Panc1 (cell line): ENCODE results near the gene CLECL1. TPM values are rescaled to one million over a fixed set of nuclear protein-coding genes. Genes with fewer than 3 reads are reported as not detected.
A peak's percentile ranks its signal among the peaks of the same experiment; 100 is the strongest.

Source experiments
- ATAC-seq: fragments of 200-7000 bp; cut with Tn5 transposase; 2 replicates; pipeline ENCODE4 v1.9.1; 2020; ENCODE audit warnings: mild to moderate bottlenecking, moderate library complexity
- BruUV-seq: library from RNA; stranded (reverse); fragments of 400-500 nt; replicated peaks from 2 replicates; lab custom pipeline; 2021; lab: Mats Ljungman, UMichigan
- CTCF ChIA-PET: fragments of 300-600 bp; sonication (Branson Sonifier 250); formaldehyde crosslinking; loops from one replicate; lab custom pipeline; 2022; ENCODE audit warnings: antibody characterized with exemption; lab: Charles Lee
- POLR2A ChIA-PET: fragments of 300-600 bp; sonication (Branson Sonifier 250); formaldehyde crosslinking; loops from one replicate; lab custom pipeline; 2022; ENCODE audit warnings: antibody characterized with exemption; lab: Charles Lee
- DNase-seq: peaks from one replicate; pipeline ENCODE4 v3.0.0-alpha.2; 2010; ENCODE audit warnings: low read depth, low spot score
- H3K27ac ChIP-seq: 2 replicates; pipeline ENCODE4 v1.5.1; 2011; ENCODE audit warnings: mild to moderate bottlenecking, low read length, inconsistent platforms
- H3K27me3 ChIP-seq: fragments of 200-500 bp; sonication (Bioruptor generic); 2 replicates; pipeline ENCODE4 v1.6.0; 2014; ENCODE audit warnings: low read length, inconsistent platforms; ENCODE audit not compliant: control insufficient read depth, insufficient read depth
- H3K36me3 ChIP-seq: fragments of 200-500 bp; sonication (Bioruptor generic); 2 replicates; pipeline ENCODE4 v1.5.1; 2014; ENCODE audit warnings: inconsistent platforms, mild to moderate bottlenecking, low read length, moderate library complexity; ENCODE audit not compliant: control insufficient read depth, insufficient read depth
- H3K4me1 ChIP-seq: 2 replicates; pipeline ENCODE4 v1.5.1; 2011; ENCODE audit warnings: inconsistent platforms, mild to moderate bottlenecking, low read length, moderate library complexity; ENCODE audit not compliant: control insufficient read depth, insufficient read depth
- H3K4me3 ChIP-seq, 2 experiments: 2 replicates each; pipeline ENCODE4 v1.5.1; 2011 to 2012; ENCODE audit warnings: low read depth in 2 of 2, low read length in 2 of 2, mild to moderate bottlenecking in 2 of 2, inconsistent platforms in 1 of 2, moderate library complexity in 1 of 2
- H3K9me3 ChIP-seq: fragments of 200-500 bp; sonication (Bioruptor generic); 2 replicates; pipeline ENCODE4 v1.5.1; 2014; ENCODE audit warnings: low read depth, mild to moderate bottlenecking, inconsistent platforms, low read length, moderate library complexity; ENCODE audit not compliant: control insufficient read depth, insufficient read depth
- POLR2AphosphoS5 ChIP-seq: IDR thresholded peaks from 2 replicates; pipeline ENCODE4 v1.6.1; 2012; ENCODE audit warnings: mild to moderate bottlenecking, low read depth, low read length, moderate library complexity
- SIN3A ChIP-seq: IDR thresholded peaks from 2 replicates; pipeline ENCODE4 v1.6.1; 2012; ENCODE audit warnings: low read depth, mild to moderate bottlenecking, low read length, moderate library complexity, borderline replicate concordance; ENCODE audit not compliant: insufficient read depth
- TCF7L2 ChIP-seq: IDR thresholded peaks from 2 replicates; pipeline ENCODE4 v1.6.1; 2011; ENCODE audit warnings: mild to moderate bottlenecking, low read depth, low read length, inconsistent platforms
- in situ Hi-C: cut with HindIII; loops from 2 replicates; pipeline ENCODE4 v1.10.0; 2016; ENCODE audit warnings: low sequenced_read_pairs, low pct_unique_long_range_greater_than_20kb
- intact Hi-C: fragments of 100-400 bp; cut with micrococcal nuclease; formaldehyde crosslinking; loops from one replicate; pipeline ENCODE4 v1.10.0; 2022; ENCODE audit not compliant: unreplicated experiment
- total RNA-seq: library from RNA; stranded (reverse); gene quantifications from one replicate; pipeline ENCODE4 v1.2.1, GENCODE V29; 2021; ENCODE audit not compliant: unreplicated experiment
- TF ChIP-seq, protein P1 (sequence below), 2 experiments: IDR thresholded peaks; 2 replicates each; pipeline ENCODE4 v1.6.1; 2011 to 2012; ENCODE audit warnings: low read depth in 2 of 2, control low read depth in 1 of 2, low read length in 1 of 2, mild to moderate bottlenecking in 1 of 2, moderate library complexity in 1 of 2; ENCODE audit not compliant: insufficient read depth in 1 of 2
- TF ChIP-seq, protein P2 (sequence below): fragments of 450-650 bp; IDR thresholded peaks from 2 replicates; pipeline ENCODE4 v1.5.1; 2017; ENCODE audit warnings: mild to moderate bottlenecking

CLECL1 gene
- total RNA-seq, 1 experiment from 2014 or later, result not detected

GRCh38 chr12:9760699-9761418 is 28.0 kb upstream of the CLECL1 start, which contains the start of gene CD69:
CD69 (minus strand) TSS chr12:9760901; CDS start chr12:9760820, 81 bp downstream.
- H3K36me3 ChIP-seq, result no peaks in the 10 kb centered on the region
- H3K27ac ChIP-seq, result no peak within 1 kb of the TSS
- intact Hi-C loops, result no loop called here
- CTCF ChIA-PET, result interaction anchor here (1.1 kb wide), 1 partner anchor 11 kb away, joined by 3 read pairs; no protein-coding TSS in a partner anchor
- BruUV-seq, result no TSS peak
- no peak for DNase-seq
- in situ Hi-C loops, result no loop called here
- H3K9me3 ChIP-seq, result no peaks in the 10 kb centered on the region
- ATAC-seq, result 0 out of 2 replicates have a peak, but pooled peaks have one; percentile 38
- H3K27me3 ChIP-seq, result no peaks in the 10 kb centered on the region
- no peaks in the 10 kb centered on the region; the same call in 1 of the 2 replicates for H3K4me1 ChIP-seq
- POLR2A ChIA-PET, result interaction anchor here (0.6 kb wide), 1 partner anchor 90 kb away, joined by 3 read pairs; no protein-coding TSS in a partner anchor
- peak within 1 kb of the TSS in 1 of 2 experiments; percentile 31; a peak in 1 of 4 replicates for H3K4me3 ChIP-seq
- TF ChIP-seq, protein P1, sequence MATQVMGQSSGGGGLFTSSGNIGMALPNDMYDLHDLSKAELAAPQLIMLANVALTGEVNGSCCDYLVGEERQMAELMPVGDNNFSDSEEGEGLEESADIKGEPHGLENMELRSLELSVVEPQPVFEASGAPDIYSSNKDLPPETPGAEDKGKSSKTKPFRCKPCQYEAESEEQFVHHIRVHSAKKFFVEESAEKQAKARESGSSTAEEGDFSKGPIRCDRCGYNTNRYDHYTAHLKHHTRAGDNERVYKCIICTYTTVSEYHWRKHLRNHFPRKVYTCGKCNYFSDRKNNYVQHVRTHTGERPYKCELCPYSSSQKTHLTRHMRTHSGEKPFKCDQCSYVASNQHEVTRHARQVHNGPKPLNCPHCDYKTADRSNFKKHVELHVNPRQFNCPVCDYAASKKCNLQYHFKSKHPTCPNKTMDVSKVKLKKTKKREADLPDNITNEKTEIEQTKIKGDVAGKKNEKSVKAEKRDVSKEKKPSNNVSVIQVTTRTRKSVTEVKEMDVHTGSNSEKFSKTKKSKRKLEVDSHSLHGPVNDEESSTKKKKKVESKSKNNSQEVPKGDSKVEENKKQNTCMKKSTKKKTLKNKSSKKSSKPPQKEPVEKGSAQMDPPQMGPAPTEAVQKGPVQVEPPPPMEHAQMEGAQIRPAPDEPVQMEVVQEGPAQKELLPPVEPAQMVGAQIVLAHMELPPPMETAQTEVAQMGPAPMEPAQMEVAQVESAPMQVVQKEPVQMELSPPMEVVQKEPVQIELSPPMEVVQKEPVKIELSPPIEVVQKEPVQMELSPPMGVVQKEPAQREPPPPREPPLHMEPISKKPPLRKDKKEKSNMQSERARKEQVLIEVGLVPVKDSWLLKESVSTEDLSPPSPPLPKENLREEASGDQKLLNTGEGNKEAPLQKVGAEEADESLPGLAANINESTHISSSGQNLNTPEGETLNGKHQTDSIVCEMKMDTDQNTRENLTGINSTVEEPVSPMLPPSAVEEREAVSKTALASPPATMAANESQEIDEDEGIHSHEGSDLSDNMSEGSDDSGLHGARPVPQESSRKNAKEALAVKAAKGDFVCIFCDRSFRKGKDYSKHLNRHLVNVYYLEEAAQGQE (IDR thresholded peaks at IDR 0.05; ENCODE audit: insufficient read depth in 1 of 2, low read depth in 2 of 2, low read length in 1 of 2), result no peak
- TF ChIP-seq TCF7L2 (no peak), POLR2AphosphoS5 (no peak), SIN3A (no peak)
- TF ChIP-seq, protein P2, sequence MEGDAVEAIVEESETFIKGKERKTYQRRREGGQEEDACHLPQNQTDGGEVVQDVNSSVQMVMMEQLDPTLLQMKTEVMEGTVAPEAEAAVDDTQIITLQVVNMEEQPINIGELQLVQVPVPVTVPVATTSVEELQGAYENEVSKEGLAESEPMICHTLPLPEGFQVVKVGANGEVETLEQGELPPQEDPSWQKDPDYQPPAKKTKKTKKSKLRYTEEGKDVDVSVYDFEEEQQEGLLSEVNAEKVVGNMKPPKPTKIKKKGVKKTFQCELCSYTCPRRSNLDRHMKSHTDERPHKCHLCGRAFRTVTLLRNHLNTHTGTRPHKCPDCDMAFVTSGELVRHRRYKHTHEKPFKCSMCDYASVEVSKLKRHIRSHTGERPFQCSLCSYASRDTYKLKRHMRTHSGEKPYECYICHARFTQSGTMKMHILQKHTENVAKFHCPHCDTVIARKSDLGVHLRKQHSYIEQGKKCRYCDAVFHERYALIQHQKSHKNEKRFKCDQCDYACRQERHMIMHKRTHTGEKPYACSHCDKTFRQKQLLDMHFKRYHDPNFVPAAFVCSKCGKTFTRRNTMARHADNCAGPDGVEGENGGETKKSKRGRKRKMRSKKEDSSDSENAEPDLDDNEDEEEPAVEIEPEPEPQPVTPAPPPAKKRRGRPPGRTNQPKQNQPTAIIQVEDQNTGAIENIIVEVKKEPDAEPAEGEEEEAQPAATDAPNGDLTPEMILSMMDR, result no peak

DNA sequence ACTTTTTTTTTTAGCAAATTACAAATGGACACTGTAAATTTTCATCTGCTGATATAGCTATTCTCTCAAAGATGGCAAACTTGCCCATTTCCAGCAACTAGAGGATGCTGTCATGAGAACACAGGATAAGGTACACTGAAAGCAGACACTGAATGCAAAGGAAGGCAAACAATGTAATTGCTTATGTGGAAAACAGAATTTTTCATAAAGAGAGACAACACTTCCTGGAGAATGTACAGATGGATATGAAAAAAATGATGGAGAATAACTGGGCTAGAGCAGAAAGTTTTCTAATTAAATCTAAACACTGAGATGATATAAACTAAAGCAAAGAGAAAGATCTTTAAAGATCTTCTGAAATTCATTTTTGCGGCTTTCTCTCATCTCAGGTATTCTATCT is 27.2 kb upstream of the CLECL1 start:
- Histone ChIP-seq H3K27me3 (no peaks in the 10 kb centered on the region), H3K4me3 (peak overlapping the region in 1 of 2 experiments; percentile 31; a peak in 1 of 4 replicates), H3K4me1 (no peaks in the 10 kb centered on the region; the same call in 1 of the 2 replicates), H3K36me3 (no peaks in the 10 kb centered on the region), H3K27ac (no peak overlapping the region), H3K9me3 (no peaks in the 10 kb centered on the region)
- DNase-seq, result no peak
- CTCF ChIA-PET, result interaction anchor here (1.1 kb wide), 1 partner anchor 10 kb away, joined by 3 read pairs; no protein-coding TSS in a partner anchor
- intact Hi-C loops, result no loop called here
- TSS peak; percentile 88 for BruUV-seq
- POLR2A ChIA-PET, result no interaction called here
- no peak for TF ChIP-seq SIN3A
- no peak for TF ChIP-seq TCF7L2
- TF ChIP-seq, protein P1 (IDR thresholded peaks at IDR 0.05; ENCODE audit: insufficient read depth in 1 of 2, low read depth in 2 of 2, low read length in 1 of 2), result no peak
- no peak for TF ChIP-seq POLR2AphosphoS5
- TF ChIP-seq, protein P2, result no peak
- in situ Hi-C loops, result no loop called here
- ATAC-seq, result no peak
